HEK293 (cell line): ENCODE results near the gene MINDY2.

Experiments
- BCL11A ChIP-seq: fragments of 450-650 bp; formaldehyde crosslinking; IDR thresholded peaks from 2 replicates; pipeline ENCODE4 v1.5.1; 2016; ENCODE audit warnings: low read depth, missing biosample characterization, missing genetic modification characterization
- FEZF1 ChIP-seq: fragments of 450-650 bp; formaldehyde crosslinking; IDR thresholded peaks from 2 replicates; pipeline ENCODE4 v1.5.1; 2016; ENCODE audit warnings: missing biosample characterization, missing genetic modification characterization
- GLIS2 ChIP-seq: fragments of 450-650 bp; formaldehyde crosslinking; IDR thresholded peaks from 2 replicates; pipeline ENCODE4 v1.5.1; 2016; ENCODE audit warnings: missing biosample characterization, missing genetic modification characterization
- IKZF3 ChIP-seq: fragments of 450-650 bp; IDR thresholded peaks from 2 replicates; pipeline ENCODE4 v1.5.0; 2018; ENCODE audit warnings: missing biosample characterization, mild to moderate bottlenecking, missing genetic modification characterization, moderate library complexity
- KLF1 ChIP-seq: fragments of 450-650 bp; formaldehyde crosslinking; IDR thresholded peaks from 2 replicates; pipeline ENCODE4 v1.5.1; 2016; ENCODE audit warnings: missing biosample characterization, missing genetic modification characterization
- SCRT1 ChIP-seq: fragments of 450-650 bp; formaldehyde crosslinking; IDR thresholded peaks from 2 replicates; pipeline ENCODE4 v1.5.1; 2016; ENCODE audit warnings: missing biosample characterization, missing genetic modification characterization, borderline replicate concordance
- SP2 ChIP-seq: fragments of 450-650 bp; formaldehyde crosslinking; IDR thresholded peaks from 2 replicates; pipeline ENCODE4 v1.5.1; 2016; ENCODE audit warnings: missing biosample characterization, missing genetic modification characterization
- SP7 ChIP-seq: fragments of 450-650 bp; formaldehyde crosslinking; IDR thresholded peaks from 2 replicates; pipeline ENCODE4 v1.5.1; 2016; ENCODE audit warnings: missing biosample characterization, missing genetic modification characterization
- YY1 ChIP-seq: fragments of 450-650 bp; formaldehyde crosslinking; IDR thresholded peaks from 2 replicates; pipeline ENCODE4 v1.5.1; 2018; ENCODE audit warnings: missing biosample characterization, missing genetic modification characterization
- YY2 ChIP-seq: fragments of 450-650 bp; formaldehyde crosslinking; IDR thresholded peaks from 2 replicates; pipeline ENCODE4 v1.5.1; 2016; ENCODE audit warnings: missing biosample characterization, missing genetic modification characterization
- ZEB2 ChIP-seq: fragments of 450-650 bp; formaldehyde crosslinking; IDR thresholded peaks from 2 replicates; pipeline ENCODE4 v1.5.1; 2016; ENCODE audit warnings: missing biosample characterization, missing genetic modification characterization
- ZFP37 ChIP-seq: fragments of 450-650 bp; formaldehyde crosslinking; IDR thresholded peaks from 2 replicates; pipeline ENCODE4 v1.5.1; 2016; ENCODE audit warnings: missing biosample characterization, missing genetic modification characterization
- ZIC2 ChIP-seq: fragments of 450-650 bp; formaldehyde crosslinking; IDR thresholded peaks from 2 replicates; pipeline ENCODE4 v1.5.1; 2016; ENCODE audit warnings: missing biosample characterization, missing genetic modification characterization
- ZNF211 ChIP-seq: fragments of 450-650 bp; formaldehyde crosslinking; IDR thresholded peaks from 2 replicates; pipeline ENCODE4 v1.5.1; 2016; ENCODE audit warnings: low read depth, missing biosample characterization, missing genetic modification characterization
- ZNF23 ChIP-seq: fragments of 450-650 bp; formaldehyde crosslinking; IDR thresholded peaks from 2 replicates; pipeline ENCODE4 v1.5.1; 2016; ENCODE audit warnings: missing biosample characterization, missing genetic modification characterization, borderline replicate concordance
- ZNF391 ChIP-seq: fragments of 450-650 bp; formaldehyde crosslinking; IDR thresholded peaks from 2 replicates; pipeline ENCODE4 v1.5.1; 2016; ENCODE audit warnings: low read depth, missing biosample characterization, missing genetic modification characterization, borderline replicate concordance
- ZNF394 ChIP-seq: fragments of 450-650 bp; formaldehyde crosslinking; IDR thresholded peaks from 2 replicates; pipeline ENCODE4 v1.5.1; 2016; ENCODE audit warnings: missing biosample characterization, missing genetic modification characterization, mild to moderate bottlenecking, moderate library complexity, borderline replicate concordance
- ZNF514 ChIP-seq: fragments of 450-650 bp; formaldehyde crosslinking; IDR thresholded peaks from 2 replicates; pipeline ENCODE4 v1.5.1; 2016; ENCODE audit warnings: missing biosample characterization, missing genetic modification characterization
- ZNF555 ChIP-seq: fragments of 450-650 bp; formaldehyde crosslinking; conservative IDR thresholded peaks from 2 replicates; pipeline ENCODE4 v1.5.1; 2017; ENCODE audit warnings: missing biosample characterization, mild to moderate bottlenecking, missing genetic modification characterization, inconsistent platforms
- ZNF843 ChIP-seq: fragments of 450-650 bp; formaldehyde crosslinking; IDR thresholded peaks from 2 replicates; pipeline ENCODE4 v1.5.1; 2016; ENCODE audit warnings: missing biosample characterization, missing genetic modification characterization
- ZSCAN30 ChIP-seq: fragments of 450-650 bp; IDR thresholded peaks from 2 replicates; pipeline ENCODE4 v1.5.1; 2018; ENCODE audit warnings: missing biosample characterization, mild to moderate bottlenecking, missing genetic modification characterization, moderate library complexity
- TF ChIP-seq, protein P1 (sequence below): fragments of 450-650 bp; formaldehyde crosslinking; IDR thresholded peaks from 2 replicates; pipeline ENCODE4 v1.5.1; 2016; ENCODE audit warnings: missing biosample characterization, missing genetic modification characterization
- TF ChIP-seq, protein P2 (sequence below): fragments of 450-650 bp; formaldehyde crosslinking; conservative IDR thresholded peaks from 2 replicates; pipeline ENCODE4 v1.5.1; 2016; ENCODE audit warnings: low read depth, missing biosample characterization, missing genetic modification characterization
- TF ChIP-seq, protein P3 (sequence below): fragments of 450-650 bp; formaldehyde crosslinking; IDR thresholded peaks from 2 replicates; pipeline ENCODE4 v1.5.1; 2016; ENCODE audit warnings: missing biosample characterization, missing genetic modification characterization
- TF ChIP-seq, protein P4 (sequence below): fragments of 450-650 bp; formaldehyde crosslinking; IDR thresholded peaks from 2 replicates; pipeline ENCODE4 v1.5.1; 2016; ENCODE audit warnings: missing biosample characterization, missing genetic modification characterization, low read depth
- TF ChIP-seq, protein P5 (sequence below): fragments of 450-650 bp; formaldehyde crosslinking; IDR thresholded peaks from 2 replicates; pipeline ENCODE4 v1.5.1; 2016; ENCODE audit warnings: missing biosample characterization, missing genetic modification characterization

Gene MINDY2

DNA sequence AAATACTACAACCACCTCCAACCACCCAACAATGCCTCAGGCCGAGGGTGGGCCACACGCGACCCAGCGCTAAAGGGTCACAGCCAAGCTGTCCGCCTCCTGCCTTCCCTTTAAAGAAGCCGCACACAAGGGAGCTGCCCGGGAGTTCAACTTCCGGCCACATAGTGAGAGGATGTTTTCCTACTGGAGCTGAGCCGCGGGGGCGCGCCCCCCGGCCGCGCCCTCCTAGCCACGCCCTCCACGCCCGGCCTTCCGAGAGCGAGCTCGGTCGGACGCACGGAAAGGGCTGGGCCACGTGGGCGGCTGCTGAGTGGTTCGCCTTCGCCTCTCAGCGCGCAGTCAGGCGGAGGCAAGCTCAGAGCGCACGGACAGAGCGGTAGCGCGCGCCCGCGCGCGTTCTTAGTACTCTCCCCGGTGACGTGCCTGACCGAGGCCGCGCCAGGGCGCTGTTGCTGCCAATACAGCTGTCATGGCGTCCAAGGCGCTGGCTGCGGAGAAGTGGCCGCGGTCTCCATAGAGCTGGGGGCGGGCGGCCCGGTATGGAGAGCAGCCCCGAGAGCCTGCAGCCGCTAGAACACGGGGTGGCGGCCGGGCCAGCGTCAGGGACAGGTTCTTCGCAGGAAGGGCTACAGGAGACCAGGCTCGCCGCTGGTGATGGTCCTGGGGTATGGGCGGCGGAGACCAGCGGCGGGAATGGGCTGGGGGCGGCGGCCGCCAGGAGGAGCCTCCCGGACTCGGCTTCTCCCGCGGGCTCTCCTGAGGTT is at the start of gene MINDY2 (continued):
- TF ChIP-seq, protein P1, sequence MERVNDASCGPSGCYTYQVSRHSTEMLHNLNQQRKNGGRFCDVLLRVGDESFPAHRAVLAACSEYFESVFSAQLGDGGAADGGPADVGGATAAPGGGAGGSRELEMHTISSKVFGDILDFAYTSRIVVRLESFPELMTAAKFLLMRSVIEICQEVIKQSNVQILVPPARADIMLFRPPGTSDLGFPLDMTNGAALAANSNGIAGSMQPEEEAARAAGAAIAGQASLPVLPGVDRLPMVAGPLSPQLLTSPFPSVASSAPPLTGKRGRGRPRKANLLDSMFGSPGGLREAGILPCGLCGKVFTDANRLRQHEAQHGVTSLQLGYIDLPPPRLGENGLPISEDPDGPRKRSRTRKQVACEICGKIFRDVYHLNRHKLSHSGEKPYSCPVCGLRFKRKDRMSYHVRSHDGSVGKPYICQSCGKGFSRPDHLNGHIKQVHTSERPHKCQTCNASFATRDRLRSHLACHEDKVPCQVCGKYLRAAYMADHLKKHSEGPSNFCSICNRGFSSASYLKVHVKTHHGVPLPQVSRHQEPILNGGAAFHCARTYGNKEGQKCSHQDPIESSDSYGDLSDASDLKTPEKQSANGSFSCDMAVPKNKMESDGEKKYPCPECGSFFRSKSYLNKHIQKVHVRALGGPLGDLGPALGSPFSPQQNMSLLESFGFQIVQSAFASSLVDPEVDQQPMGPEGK (tag by site-specific recombination), result peak; percentile 83
- peak; percentile 84 for TF ChIP-seq ZSCAN30 (tag by site-specific recombination)
- peak; percentile 92 for TF ChIP-seq ZIC2 (tag by site-specific recombination)
- TF ChIP-seq SCRT1 (tag by site-specific recombination), result peak; percentile 52; the same call in 1 of the 2 replicates
- peak; percentile 81 for TF ChIP-seq ZEB2
- TF ChIP-seq SP7 (tag by site-specific recombination), result peak; percentile 65; the same call in 1 of the 2 replicates
- TF ChIP-seq IKZF3 (tag by site-specific recombination), result peak; percentile 87
- peak; percentile 99 for TF ChIP-seq GLIS2 (tag by site-specific recombination)
- TF ChIP-seq ZNF394 (tag by site-specific recombination), result peak; percentile 60; the same call in 1 of the 2 replicates
- TF ChIP-seq ZNF23 (tag by site-specific recombination), result no peak
- 0 out of 2 replicates have a peak, but pooled peaks have one; percentile 9 for TF ChIP-seq ZNF843 (tag by site-specific recombination)
- TF ChIP-seq ZFP37 (tag by site-specific recombination), result peak; percentile 63; the same call in 1 of the 2 replicates
- TF ChIP-seq KLF1, result peak; percentile 97
- TF ChIP-seq, protein P2, sequence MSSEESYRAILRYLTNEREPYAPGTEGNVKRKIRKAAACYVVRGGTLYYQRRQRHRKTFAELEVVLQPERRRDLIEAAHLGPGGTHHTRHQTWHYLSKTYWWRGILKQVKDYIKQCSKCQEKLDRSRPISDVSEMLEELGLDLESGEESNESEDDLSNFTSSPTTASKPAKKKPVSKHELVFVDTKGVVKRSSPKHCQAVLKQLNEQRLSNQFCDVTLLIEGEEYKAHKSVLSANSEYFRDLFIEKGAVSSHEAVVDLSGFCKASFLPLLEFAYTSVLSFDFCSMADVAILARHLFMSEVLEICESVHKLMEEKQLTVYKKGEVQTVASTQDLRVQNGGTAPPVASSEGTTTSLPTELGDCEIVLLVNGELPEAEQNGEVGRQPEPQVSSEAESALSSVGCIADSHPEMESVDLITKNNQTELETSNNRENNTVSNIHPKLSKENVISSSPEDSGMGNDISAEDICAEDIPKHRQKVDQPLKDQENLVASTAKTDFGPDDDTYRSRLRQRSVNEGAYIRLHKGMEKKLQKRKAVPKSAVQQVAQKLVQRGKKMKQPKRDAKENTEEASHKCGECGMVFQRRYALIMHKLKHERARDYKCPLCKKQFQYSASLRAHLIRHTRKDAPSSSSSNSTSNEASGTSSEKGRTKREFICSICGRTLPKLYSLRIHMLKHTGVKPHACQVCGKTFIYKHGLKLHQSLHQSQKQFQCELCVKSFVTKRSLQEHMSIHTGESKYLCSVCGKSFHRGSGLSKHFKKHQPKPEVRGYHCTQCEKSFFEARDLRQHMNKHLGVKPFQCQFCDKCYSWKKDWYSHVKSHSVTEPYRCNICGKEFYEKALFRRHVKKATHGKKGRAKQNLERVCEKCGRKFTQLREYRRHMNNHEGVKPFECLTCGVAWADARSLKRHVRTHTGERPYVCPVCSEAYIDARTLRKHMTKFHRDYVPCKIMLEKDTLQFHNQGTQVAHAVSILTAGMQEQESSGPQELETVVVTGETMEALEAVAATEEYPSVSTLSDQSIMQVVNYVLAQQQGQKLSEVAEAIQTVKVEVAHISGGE (tag by site-specific recombination), result peak; percentile 93
- TF ChIP-seq ZNF555 (tag by site-specific recombination), result no peak
- TF ChIP-seq BCL11A (tag by site-specific recombination), result peak; percentile 43; the same call in 1 of the 2 replicates
- TF ChIP-seq FEZF1 (tag by site-specific recombination), result peak; percentile 54
- TF ChIP-seq YY1 (tag by site-specific recombination), result peak; percentile 89
- TF ChIP-seq ZNF391 (tag by site-specific recombination), result 0 out of 2 replicates have a peak, but pooled peaks have one; percentile 60
- TF ChIP-seq, protein P3, sequence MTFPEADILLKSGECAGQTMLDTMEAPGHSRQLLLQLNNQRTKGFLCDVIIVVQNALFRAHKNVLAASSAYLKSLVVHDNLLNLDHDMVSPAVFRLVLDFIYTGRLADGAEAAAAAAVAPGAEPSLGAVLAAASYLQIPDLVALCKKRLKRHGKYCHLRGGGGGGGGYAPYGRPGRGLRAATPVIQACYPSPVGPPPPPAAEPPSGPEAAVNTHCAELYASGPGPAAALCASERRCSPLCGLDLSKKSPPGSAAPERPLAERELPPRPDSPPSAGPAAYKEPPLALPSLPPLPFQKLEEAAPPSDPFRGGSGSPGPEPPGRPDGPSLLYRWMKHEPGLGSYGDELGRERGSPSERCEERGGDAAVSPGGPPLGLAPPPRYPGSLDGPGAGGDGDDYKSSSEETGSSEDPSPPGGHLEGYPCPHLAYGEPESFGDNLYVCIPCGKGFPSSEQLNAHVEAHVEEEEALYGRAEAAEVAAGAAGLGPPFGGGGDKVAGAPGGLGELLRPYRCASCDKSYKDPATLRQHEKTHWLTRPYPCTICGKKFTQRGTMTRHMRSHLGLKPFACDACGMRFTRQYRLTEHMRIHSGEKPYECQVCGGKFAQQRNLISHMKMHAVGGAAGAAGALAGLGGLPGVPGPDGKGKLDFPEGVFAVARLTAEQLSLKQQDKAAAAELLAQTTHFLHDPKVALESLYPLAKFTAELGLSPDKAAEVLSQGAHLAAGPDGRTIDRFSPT (tag by site-specific recombination), result 0 out of 2 replicates have a peak, but pooled peaks have one; percentile 12
- TF ChIP-seq, protein P4, sequence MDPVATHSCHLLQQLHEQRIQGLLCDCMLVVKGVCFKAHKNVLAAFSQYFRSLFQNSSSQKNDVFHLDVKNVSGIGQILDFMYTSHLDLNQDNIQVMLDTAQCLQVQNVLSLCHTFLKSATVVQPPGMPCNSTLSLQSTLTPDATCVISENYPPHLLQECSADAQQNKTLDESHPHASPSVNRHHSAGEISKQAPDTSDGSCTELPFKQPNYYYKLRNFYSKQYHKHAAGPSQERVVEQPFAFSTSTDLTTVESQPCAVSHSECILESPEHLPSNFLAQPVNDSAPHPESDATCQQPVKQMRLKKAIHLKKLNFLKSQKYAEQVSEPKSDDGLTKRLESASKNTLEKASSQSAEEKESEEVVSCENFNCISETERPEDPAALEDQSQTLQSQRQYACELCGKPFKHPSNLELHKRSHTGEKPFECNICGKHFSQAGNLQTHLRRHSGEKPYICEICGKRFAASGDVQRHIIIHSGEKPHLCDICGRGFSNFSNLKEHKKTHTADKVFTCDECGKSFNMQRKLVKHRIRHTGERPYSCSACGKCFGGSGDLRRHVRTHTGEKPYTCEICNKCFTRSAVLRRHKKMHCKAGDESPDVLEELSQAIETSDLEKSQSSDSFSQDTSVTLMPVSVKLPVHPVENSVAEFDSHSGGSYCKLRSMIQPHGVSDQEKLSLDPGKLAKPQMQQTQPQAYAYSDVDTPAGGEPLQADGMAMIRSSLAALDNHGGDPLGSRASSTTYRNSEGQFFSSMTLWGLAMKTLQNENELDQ (tag by site-specific recombination), result no peak
- TF ChIP-seq, protein P5, sequence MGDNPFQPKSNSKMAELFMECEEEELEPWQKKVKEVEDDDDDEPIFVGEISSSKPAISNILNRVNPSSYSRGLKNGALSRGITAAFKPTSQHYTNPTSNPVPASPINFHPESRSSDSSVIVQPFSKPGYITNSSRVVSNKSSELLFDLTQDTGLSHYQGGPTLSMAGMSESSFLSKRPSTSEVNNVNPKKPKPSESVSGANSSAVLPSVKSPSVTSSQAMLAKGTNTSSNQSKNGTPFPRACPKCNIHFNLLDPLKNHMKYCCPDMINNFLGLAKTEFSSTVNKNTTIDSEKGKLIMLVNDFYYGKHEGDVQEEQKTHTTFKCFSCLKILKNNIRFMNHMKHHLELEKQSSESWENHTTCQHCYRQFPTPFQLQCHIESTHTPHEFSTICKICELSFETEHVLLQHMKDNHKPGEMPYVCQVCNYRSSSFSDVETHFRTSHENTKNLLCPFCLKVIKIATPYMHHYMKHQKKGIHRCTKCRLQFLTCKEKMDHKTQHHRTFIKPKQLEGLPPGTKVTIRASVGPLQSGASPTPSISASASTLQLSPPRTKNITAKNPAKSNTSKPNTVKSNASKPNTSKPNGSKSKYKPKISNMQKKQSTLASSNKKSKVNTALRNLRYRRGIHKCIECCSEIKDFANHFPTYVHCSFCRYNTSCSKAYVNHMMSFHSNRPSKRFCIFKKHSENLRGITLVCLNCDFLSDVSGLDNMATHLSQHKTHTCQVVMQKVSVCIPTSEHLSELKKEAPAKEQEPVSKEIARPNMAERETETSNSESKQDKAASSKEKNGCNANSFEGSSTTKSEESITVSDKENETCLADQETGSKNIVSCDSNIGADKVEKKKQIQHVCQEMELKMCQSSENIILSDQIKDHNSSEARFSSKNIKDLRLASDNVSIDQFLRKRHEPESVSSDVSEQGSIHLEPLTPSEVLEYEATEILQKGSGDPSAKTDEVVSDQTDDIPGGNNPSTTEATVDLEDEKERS (tag by site-specific recombination), result peak; percentile 37; the same call in 1 of the 2 replicates
- TF ChIP-seq ZNF514 (tag by site-specific recombination), result no peak
- TF ChIP-seq ZNF211 (tag by site-specific recombination), result no peak
- TF ChIP-seq SP2 (tag by site-specific recombination), result peak; percentile 87
- TF ChIP-seq YY2, result peak; percentile 69
